AG04449 (cell line): ENCODE results near the gene PKNOX1.

Source experiments
- CTCF ChIA-PET: fragments of 350-600 bp; formaldehyde crosslinking; extraction: SDS; loops from one replicate; lab custom pipeline; 2021; ENCODE audit warnings: antibody characterized with exemption; lab: Yijun Ruan, JAX
- POLR2A ChIA-PET: fragments of 400-600, 350-600 bp; formaldehyde crosslinking; extraction: SDS; loops from one replicate; lab custom pipeline; 2020; ENCODE audit warnings: antibody characterized with exemption, inconsistent platforms; lab: Yijun Ruan, JAX
- DNase-seq: peaks from one replicate; pipeline ENCODE4 v3.0.0-alpha.2; 2010; ENCODE audit warnings: low read depth, low spot score
- H3K4me3 ChIP-seq: 2 replicates; pipeline ENCODE4 v1.5.1; 2011; ENCODE audit warnings: low read depth, mild to moderate bottlenecking, control low read depth, low read length
- TF ChIP-seq, protein P1 (sequence below): IDR thresholded peaks from one replicate; pipeline ENCODE4 v1.5.1; 2011; ENCODE audit warnings: mild to moderate bottlenecking, moderate library complexity, low read length, control low read depth, inconsistent platforms; ENCODE audit not compliant: insufficient read depth; ENCODE audit errors: missing control alignments

Gene PKNOX1

DNA sequence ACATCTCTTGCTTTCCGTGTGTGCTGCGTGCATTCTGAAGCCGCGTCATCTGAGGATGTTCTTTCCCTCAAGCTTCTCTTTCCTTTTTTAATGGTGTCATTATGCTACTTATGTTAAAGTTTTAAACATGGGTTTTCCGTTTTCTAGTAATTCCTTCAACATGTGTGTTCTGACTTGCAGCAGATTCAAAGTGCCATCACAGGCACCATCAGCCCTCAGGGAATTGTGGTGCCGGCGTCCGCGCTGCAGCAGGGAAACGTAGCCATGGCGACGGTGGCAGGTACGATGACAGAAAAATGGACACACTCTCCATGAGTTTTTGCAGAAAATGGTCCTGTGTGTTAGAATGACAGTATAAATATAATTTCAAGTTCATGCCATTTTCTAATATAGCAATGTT lies 42.4 kb downstream of the PKNOX1 start:
- no peak for DNase-seq
- TF ChIP-seq, protein P1, sequence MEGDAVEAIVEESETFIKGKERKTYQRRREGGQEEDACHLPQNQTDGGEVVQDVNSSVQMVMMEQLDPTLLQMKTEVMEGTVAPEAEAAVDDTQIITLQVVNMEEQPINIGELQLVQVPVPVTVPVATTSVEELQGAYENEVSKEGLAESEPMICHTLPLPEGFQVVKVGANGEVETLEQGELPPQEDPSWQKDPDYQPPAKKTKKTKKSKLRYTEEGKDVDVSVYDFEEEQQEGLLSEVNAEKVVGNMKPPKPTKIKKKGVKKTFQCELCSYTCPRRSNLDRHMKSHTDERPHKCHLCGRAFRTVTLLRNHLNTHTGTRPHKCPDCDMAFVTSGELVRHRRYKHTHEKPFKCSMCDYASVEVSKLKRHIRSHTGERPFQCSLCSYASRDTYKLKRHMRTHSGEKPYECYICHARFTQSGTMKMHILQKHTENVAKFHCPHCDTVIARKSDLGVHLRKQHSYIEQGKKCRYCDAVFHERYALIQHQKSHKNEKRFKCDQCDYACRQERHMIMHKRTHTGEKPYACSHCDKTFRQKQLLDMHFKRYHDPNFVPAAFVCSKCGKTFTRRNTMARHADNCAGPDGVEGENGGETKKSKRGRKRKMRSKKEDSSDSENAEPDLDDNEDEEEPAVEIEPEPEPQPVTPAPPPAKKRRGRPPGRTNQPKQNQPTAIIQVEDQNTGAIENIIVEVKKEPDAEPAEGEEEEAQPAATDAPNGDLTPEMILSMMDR, result no peak
- CTCF ChIA-PET, result no interaction called here
- POLR2A ChIA-PET, result no interaction called here
- no peak overlapping the region for H3K4me3 ChIP-seq

DNA sequence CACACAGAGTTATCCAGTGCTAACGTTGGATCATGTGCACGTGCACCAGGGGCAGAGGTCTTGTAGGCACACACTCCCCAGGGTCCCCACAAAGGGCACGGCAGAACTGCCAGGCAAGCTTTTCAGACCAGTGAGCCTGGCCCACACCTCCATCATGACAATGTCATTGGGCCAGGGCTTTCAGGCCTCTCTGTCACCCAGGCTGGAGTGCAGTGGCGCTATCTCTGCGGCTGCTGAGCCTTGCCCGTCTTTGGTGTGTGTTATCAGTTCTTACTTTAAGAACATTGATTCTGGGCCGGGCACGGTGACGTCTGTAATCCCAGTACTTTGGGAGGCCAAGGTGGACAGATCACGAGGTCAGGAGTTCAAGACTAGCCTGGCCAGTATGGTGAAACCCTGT lies 44.2 kb downstream of the PKNOX1 start:
- DNase-seq, result no peak
- no peak overlapping the region for H3K4me3 ChIP-seq
- POLR2A ChIA-PET, result no interaction called here
- TF ChIP-seq, protein P1, result no peak
- CTCF ChIA-PET, result no interaction called here

DNA sequence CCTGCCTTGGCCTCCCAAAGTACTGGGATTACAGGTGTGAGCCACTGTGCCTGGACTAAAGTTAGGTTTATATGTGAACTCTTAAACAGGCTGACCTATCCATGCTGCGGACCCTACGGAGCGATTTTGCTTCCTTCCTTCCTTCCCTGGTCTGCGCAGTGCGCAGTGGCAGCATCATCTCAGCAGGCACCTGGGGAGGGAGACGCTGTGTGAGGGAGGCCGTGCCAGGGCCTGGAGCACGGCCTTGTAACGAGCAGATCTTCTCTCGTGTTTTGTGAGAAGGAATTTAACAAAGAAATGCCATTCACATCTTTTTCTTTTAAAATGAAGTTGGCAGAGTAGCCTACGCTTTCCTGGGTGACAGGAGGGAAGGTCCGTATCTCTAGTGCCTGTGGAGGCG lies 45.8 kb downstream of the PKNOX1 start:
- DNase-seq, result no peak
- ChIA-PET POLR2A (no interaction called here), CTCF (no interaction called here)
- TF ChIP-seq, protein P1, result no peak
- no peak overlapping the region for H3K4me3 ChIP-seq

DNA sequence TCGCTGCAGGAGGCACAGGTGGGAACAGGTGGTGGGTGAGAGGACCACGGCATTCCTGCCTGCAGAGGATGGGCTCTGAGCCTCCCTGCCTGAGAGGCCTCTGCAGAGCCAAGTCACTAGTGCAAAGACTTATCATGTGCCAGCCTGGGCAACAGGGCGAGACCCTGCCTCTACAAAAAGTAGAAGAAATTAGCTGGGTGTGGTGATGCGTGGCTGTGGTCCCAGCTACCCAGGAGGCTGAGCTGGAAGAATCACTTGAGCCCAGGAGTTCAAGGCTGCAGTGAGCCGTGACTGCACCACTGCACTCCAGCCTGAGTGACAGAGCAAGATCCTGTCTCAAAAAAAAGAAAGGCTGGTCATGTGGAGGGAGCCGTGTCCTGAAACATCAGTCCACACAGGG lies 46.4 kb downstream of the PKNOX1 start:
- no peak overlapping the region for H3K4me3 ChIP-seq
- TF ChIP-seq, protein P1, result no peak
- DNase-seq, result no peak
- ChIA-PET CTCF (no interaction called here), POLR2A (no interaction called here)

DNA sequence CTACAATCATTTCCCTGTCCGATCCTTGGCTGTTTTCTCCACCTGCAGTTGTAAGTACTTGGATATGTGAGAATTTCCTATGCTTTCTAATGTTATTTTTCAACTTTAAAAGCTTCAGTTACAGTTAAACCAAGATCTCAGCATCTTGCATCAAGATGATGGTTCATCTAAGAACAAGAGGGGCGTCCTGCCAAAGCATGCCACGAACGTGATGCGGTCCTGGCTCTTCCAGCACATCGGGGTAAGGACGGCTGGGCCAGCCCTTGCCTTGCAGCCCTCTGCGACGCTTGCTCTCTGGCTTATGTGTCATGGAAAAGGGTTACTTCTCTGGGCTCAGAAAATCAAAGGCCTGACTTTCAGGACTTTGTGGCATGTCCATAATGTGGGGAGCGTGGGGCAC lies 46.8 kb downstream of the PKNOX1 start:
- POLR2A ChIA-PET, result no interaction called here
- CTCF ChIA-PET, result no interaction called here
- TF ChIP-seq, protein P1, result no peak
- H3K4me3 ChIP-seq, result no peak overlapping the region
- DNase-seq, result no peak

DNA sequence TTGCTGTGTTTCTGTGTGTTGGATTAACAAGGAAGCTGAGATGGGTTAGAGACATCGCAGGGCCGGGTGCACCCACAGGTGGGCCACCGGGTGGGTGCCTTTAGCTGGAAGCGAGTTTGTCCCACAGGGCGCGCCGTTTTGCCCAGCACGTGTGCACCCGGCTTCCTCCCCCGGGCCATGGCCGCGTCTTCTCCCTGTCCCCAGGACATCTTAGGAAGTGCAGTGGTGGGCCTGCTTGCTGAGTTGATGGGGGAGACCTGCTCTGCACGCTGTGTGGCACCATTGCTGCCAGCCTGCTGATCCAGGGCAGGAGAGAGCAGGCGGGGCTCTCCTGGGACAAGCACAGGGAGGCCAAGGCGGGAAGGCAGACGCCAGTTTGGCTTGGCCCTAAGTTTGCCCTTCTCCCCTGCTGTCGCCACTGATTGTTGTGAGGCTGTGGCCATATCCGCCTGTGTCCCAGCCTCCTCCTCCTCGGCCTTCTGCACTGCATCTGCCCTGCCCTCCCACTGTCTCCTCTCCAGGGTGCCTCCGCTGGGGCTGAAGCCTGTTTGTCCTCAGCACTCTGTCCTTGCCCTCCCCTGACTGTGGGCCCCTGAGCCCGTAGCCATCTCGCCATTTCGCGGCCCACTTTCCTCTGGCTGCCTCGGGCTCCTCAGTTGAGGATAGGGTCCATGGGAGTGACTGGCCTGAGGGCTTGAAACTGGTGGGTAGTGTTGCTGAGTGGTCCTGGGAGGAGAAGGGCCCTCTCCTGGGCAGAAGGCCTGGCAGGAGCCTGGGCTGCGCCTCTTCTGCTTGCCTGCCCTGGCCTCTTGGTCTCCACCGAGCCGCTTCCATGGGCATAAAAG lies 47.6 kb downstream of the PKNOX1 start:
- H3K4me3 ChIP-seq, result no peak overlapping the region
- TF ChIP-seq, protein P1, result no peak
- no peak for DNase-seq
- POLR2A ChIA-PET, result no interaction called here
- CTCF ChIA-PET, result no interaction called here
